MCF 10A (cell line): Measurements from ENCODE around the gene KIFC3. TPM values are rescaled to one million over a fixed set of nuclear protein-coding genes. Genes with fewer than 3 reads are reported as not detected.
A peak's percentile ranks its signal among the peaks of the same experiment; 100 is the strongest.

ENCODE experiments used
- BruUV-seq: library from RNA; stranded (reverse); fragments of 400-500 nt; replicated peaks from 2 replicates; lab custom pipeline; 2021; lab: Mats Ljungman, UMichigan
- CTCF ChIA-PET: fragments of 300-600 bp; sonication (Branson Sonifier 250); formaldehyde crosslinking; extraction: SDS; loops from one replicate; lab custom pipeline; 2021; ENCODE audit warnings: antibody characterized with exemption, inconsistent platforms; lab: Yijun Ruan, JAX
- POLR2A ChIA-PET: fragments of 300-600, 350-650 bp; sonication (Branson Sonifier 250); formaldehyde crosslinking; extraction: SDS; loops from one replicate; lab custom pipeline; 2020; ENCODE audit warnings: antibody characterized with exemption, inconsistent platforms; lab: Yijun Ruan, JAX
- DNase-seq: peaks from one replicate; pipeline ENCODE4 v3.0.0-alpha.2; 2018; ENCODE audit not compliant: unreplicated experiment
- H3K27ac Mint-ChIP-seq: one replicate; pipeline ENCODE4 v1.8.0; 2022; ENCODE audit warnings: mild to moderate bottlenecking, low read depth, mixed read lengths; ENCODE audit not compliant: unreplicated experiment
- H3K27me3 Mint-ChIP-seq: one replicate; pipeline ENCODE4 v1.8.0; 2022; ENCODE audit warnings: mixed read lengths; ENCODE audit not compliant: insufficient read depth, unreplicated experiment
- H3K36me3 Mint-ChIP-seq: one replicate; pipeline ENCODE4 v1.8.0; 2022; ENCODE audit warnings: mild to moderate bottlenecking, moderate library complexity, mixed read lengths; ENCODE audit not compliant: insufficient read depth, unreplicated experiment
- H3K4me1 Mint-ChIP-seq: one replicate; pipeline ENCODE4 v1.8.0; 2022; ENCODE audit warnings: mixed read lengths; ENCODE audit not compliant: insufficient read depth, unreplicated experiment
- H3K4me3 Mint-ChIP-seq: one replicate; pipeline ENCODE4 v1.8.0; 2022; ENCODE audit warnings: mild to moderate bottlenecking, moderate library complexity, mixed read lengths; ENCODE audit not compliant: unreplicated experiment
- H3K9me3 Mint-ChIP-seq: one replicate; pipeline ENCODE4 v1.8.0; 2022; ENCODE audit warnings: mixed read lengths; ENCODE audit not compliant: unreplicated experiment
- intact Hi-C: fragments of 100-400 bp; cut with micrococcal nuclease; formaldehyde crosslinking; loops from 2 replicates; pipeline ENCODE4 v1.14.1; 2022
- total RNA-seq: library from RNA; stranded (reverse); gene quantifications from 2 replicates; pipeline ENCODE4 v1.2.3, GENCODE V29; 2022
- TF ChIP-seq, protein P1 (sequence below): fragments of 200-600 bp; IDR thresholded peaks from one replicate; pipeline ENCODE4 v1.8.0; 2022; ENCODE audit warnings: antibody characterized with exemption, mild to moderate bottlenecking; ENCODE audit not compliant: unreplicated experiment

KIFC3 gene
- total RNA-seq, 1 experiment from 2014 or later = 120 TPM

DNA sequence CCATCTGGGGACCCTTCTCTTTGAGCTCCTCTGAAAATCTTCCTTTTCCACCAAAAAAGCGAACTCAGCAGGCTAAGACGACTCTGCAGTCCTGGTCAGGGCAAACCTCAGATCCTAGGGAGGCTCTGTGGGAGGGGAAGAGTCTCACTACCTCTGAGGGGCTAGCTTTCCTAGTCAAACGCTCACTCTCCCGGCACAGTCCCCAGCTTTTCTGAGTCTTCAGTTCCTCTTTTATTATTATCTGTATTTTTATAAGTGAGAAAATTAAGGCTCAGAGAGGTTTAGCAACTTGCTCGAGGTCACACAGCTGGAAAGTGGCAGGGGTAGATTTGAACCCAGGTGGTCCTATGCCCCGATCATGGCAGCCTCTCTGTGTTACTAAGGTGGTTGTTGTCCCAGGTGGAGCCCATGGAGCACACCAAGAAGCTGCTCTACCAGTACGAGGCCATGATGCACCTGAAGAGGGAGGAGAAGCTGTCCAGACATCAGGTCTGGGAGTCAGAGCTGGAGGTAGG is 75.8 kb downstream of the KIFC3 start:
- Mint-ChIP-seq H3K36me3 (no peaks in the 10 kb centered on the region), H3K27me3 (no peaks in the 10 kb centered on the region), H3K4me1 (peaks cover 4% of the 10 kb centered on the region), H3K9me3 (peaks cover 15% of the 10 kb centered on the region), H3K27ac (no peak overlapping the region), H3K4me3 (no peak overlapping the region)
- CTCF ChIA-PET = interaction anchor here (0.9 kb wide), 1 partner anchor 150 kb away, joined by 3 read pairs; no protein-coding TSS in a partner anchor
- POLR2A ChIA-PET = no interaction called here
- no peak for DNase-seq
- intact Hi-C loops = no loop called here
- TF ChIP-seq, protein P1, sequence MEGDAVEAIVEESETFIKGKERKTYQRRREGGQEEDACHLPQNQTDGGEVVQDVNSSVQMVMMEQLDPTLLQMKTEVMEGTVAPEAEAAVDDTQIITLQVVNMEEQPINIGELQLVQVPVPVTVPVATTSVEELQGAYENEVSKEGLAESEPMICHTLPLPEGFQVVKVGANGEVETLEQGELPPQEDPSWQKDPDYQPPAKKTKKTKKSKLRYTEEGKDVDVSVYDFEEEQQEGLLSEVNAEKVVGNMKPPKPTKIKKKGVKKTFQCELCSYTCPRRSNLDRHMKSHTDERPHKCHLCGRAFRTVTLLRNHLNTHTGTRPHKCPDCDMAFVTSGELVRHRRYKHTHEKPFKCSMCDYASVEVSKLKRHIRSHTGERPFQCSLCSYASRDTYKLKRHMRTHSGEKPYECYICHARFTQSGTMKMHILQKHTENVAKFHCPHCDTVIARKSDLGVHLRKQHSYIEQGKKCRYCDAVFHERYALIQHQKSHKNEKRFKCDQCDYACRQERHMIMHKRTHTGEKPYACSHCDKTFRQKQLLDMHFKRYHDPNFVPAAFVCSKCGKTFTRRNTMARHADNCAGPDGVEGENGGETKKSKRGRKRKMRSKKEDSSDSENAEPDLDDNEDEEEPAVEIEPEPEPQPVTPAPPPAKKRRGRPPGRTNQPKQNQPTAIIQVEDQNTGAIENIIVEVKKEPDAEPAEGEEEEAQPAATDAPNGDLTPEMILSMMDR = no peak
- no TSS peak for BruUV-seq

DNA sequence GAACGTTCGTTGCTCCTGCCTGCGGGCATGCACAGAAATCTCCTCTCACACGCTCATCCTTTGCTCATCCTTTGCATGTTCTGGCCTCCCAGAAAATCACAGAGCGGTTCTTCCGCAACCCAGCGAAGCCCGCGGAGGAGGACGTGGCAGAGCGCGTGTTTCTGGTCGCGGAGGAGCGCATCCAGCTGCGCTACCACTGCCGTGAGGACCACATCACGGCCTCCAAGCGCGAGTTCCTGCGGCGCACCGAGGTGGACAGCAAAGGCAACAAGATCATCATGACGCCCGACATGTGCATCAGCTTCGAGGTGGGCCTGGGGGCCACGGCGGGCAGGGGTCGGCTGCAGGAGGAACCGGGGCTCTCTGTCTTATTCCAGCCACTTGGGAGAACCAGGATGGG is 76.3 kb downstream of the KIFC3 start:
- no TSS peak for BruUV-seq
- no peak for DNase-seq
- no peaks in the 10 kb centered on the region for H3K4me1 Mint-ChIP-seq
- peaks cover 15% of the 10 kb centered on the region for H3K9me3 Mint-ChIP-seq
- intact Hi-C loops = no loop called here
- TF ChIP-seq, protein P1 = no peak
- CTCF ChIA-PET = interaction anchor here (0.9 kb wide), 1 partner anchor 150 kb away, joined by 3 read pairs; no protein-coding TSS in a partner anchor
- POLR2A ChIA-PET = no interaction called here
- H3K36me3 Mint-ChIP-seq = no peaks in the 10 kb centered on the region
- no peaks in the 10 kb centered on the region for H3K27me3 Mint-ChIP-seq
- no peak overlapping the region for H3K4me3 Mint-ChIP-seq
- H3K27ac Mint-ChIP-seq = no peak overlapping the region

- CTCF ChIA-PET = no interaction called here
- intact Hi-C loops = no loop called here
- peak; percentile 6 for DNase-seq
Observed at GRCh38 chr16:57725554-57725953, 76.7 kb downstream of the KIFC3 start.

GRCh38 chr16:57725151-57725550 is 77.1 kb downstream of the KIFC3 start:
- ChIA-PET CTCF (no interaction called here), POLR2A (no interaction called here)
- peaks cover 14% of the 10 kb centered on the region for H3K9me3 Mint-ChIP-seq
- DNase-seq = no peak
- H3K27me3 Mint-ChIP-seq = no peaks in the 10 kb centered on the region
- TF ChIP-seq, protein P1 = no peak
- no peak overlapping the region for H3K27ac Mint-ChIP-seq
- intact Hi-C loops = no loop called here
- H3K36me3 Mint-ChIP-seq = no peaks in the 10 kb centered on the region
- no TSS peak for BruUV-seq
- no peaks in the 10 kb centered on the region for H3K4me1 Mint-ChIP-seq
- H3K4me3 Mint-ChIP-seq = no peak overlapping the region

More at GRCh38 chr16:57725554-57725953, 76.7 kb downstream of the KIFC3 start:
- Mint-ChIP-seq H3K27me3 (no peaks in the 10 kb centered on the region), H3K27ac (no peak overlapping the region), H3K4me3 (no peak overlapping the region), H3K4me1 (no peaks in the 10 kb centered on the region), H3K36me3 (no peaks in the 10 kb centered on the region), H3K9me3 (peaks cover 15% of the 10 kb centered on the region)
- POLR2A ChIA-PET = no interaction called here
- BruUV-seq = no TSS peak
- TF ChIP-seq, protein P1 = no peak
